GM12878 (cell line): Measurements from ENCODE around the gene CHRM1. TPM values are rescaled to one million over a fixed set of nuclear protein-coding genes. Genes with fewer than 3 reads are reported as not detected.
A peak's percentile ranks its signal among the peaks of the same experiment; 100 is the strongest.

Experiments
- ATAC-seq: fragments of 200-7000 bp; cut with Tn5 transposase; 3 replicates; pipeline ENCODE4 v1.9.1; 2020; ENCODE audit warnings: mild to moderate bottlenecking, moderate library complexity
- Bru-seq: library from RNA; stranded (reverse); fragments of 400-500 nt; gene quantifications from one replicate; lab custom pipeline; 2021; lab: Mats Ljungman, UMichigan
- BruChase-seq, 2 experiments: library from RNA; stranded (reverse); fragments of 400-500 nt; gene quantifications; one replicate each; lab custom pipeline; 2021; lab: Mats Ljungman, UMichigan
- BruUV-seq: library from RNA; stranded (reverse); fragments of 400-500 nt; replicated peaks from 2 replicates; lab custom pipeline; 2021; lab: Mats Ljungman, UMichigan
- CTCF ChIA-PET: fragments of 300-600 bp; sonication (Branson Sonifier 250); formaldehyde crosslinking; extraction: SDS; loops from one replicate; lab custom pipeline; 2021; ENCODE audit warnings: inconsistent platforms; lab: Yijun Ruan, JAX
- POLR2A ChIA-PET: fragments of 350-600 bp; formaldehyde crosslinking; extraction: SDS; loops from one replicate; lab custom pipeline; 2021; ENCODE audit warnings: inconsistent platforms; lab: Charles Lee
- RAD21 ChIA-PET: fragments of 300-600 bp; sonication (Branson Sonifier 250); formaldehyde crosslinking; loops from one replicate; lab custom pipeline; 2023; ENCODE audit warnings: antibody characterized with exemption; ENCODE audit not compliant: unreplicated experiment; lab: Charles Lee
- SMC1A ChIA-PET: fragments of 300-600 bp; sonication (Branson Sonifier 250); formaldehyde crosslinking; loops from one replicate; lab custom pipeline; 2023; ENCODE audit not compliant: unreplicated experiment, uncharacterized antibody; lab: Charles Lee
- DNase-seq: peaks from one replicate; pipeline ENCODE4 v3.0.0-alpha.2; 2011; ENCODE audit warnings: low read depth, low spot score
- FAIRE-seq: peaks from 3 replicates; lab custom pipeline; 2011; peaks lifted over from hg19 to GRCh38; lab: Jason Lieb, UNC
- H2AFZ ChIP-seq: 2 replicates; pipeline ENCODE4 v1.6.0; 2011; ENCODE audit warnings: low read depth, low read length, control low read depth; ENCODE audit not compliant: control insufficient read depth
- H3K27ac ChIP-seq: 2 replicates; pipeline ENCODE4 v1.5.1; 2011; ENCODE audit warnings: control low read depth; ENCODE audit not compliant: control insufficient read depth, insufficient read depth
- H3K27me3 ChIP-seq, 2 experiments: replicated peaks in 1 of 2; 2 replicates each; pipeline versions ENCODE4 v1.6.0 to v1.6.1; 2011; ENCODE audit warnings: low read length in 1 of 2; ENCODE audit not compliant: control insufficient read depth in 2 of 2, insufficient read depth in 2 of 2
- H3K36me3 ChIP-seq, 2 experiments: 2 replicates each; pipeline ENCODE4 v1.5.1; 2011; ENCODE audit warnings: low read length in 1 of 2; ENCODE audit not compliant: control insufficient read depth in 2 of 2, insufficient read depth in 2 of 2
- H3K4me1 ChIP-seq: 2 replicates; pipeline ENCODE4 v1.6.1; 2011; ENCODE audit warnings: mild to moderate bottlenecking, low read length, moderate library complexity, mixed read lengths; ENCODE audit not compliant: control insufficient read depth, insufficient read depth
- H3K4me2 ChIP-seq: 2 replicates; pipeline ENCODE4 v1.6.0; 2011; ENCODE audit warnings: control low read depth; ENCODE audit not compliant: control insufficient read depth, insufficient read depth
- H3K4me3 ChIP-seq: fragments of 200-600 bp; sonication (generic); 2 replicates; pipeline ENCODE4 v1.5.1; 2016
- H3K79me2 ChIP-seq: 2 replicates; pipeline ENCODE4 v1.6.0; 2011; ENCODE audit warnings: low read length; ENCODE audit not compliant: control insufficient read depth, insufficient read depth
- H3K9ac ChIP-seq: 2 replicates; pipeline ENCODE4 v1.8.0; 2011; ENCODE audit warnings: low read length, control low read depth, mixed read lengths; ENCODE audit not compliant: control insufficient read depth, insufficient read depth
- H3K9me3 ChIP-seq: replicated peaks from 3 replicates; pipeline ENCODE4 v1.5.1; 2011; ENCODE audit warnings: mild to moderate bottlenecking, low read length; ENCODE audit not compliant: control insufficient read depth, insufficient read depth
- H4K20me1 ChIP-seq: 2 replicates; pipeline ENCODE4 v1.6.0; 2011; ENCODE audit not compliant: control insufficient read depth, insufficient read depth
- ASH2L ChIP-seq: fragments of 300-600, 200-600 bp; sonication (generic); IDR thresholded peaks from 2 replicates; pipeline ENCODE4 v1.6.1; 2017; ENCODE audit warnings: low read depth, mild to moderate bottlenecking, borderline replicate concordance
- ETV6 ChIP-seq, 2 experiments: fragments of 450-650 bp in 1 of 2; IDR thresholded peaks in 1 of 2; conservative IDR thresholded peaks in 1 of 2; 2 replicates each; pipeline ENCODE4 v1.6.1; 2014; ENCODE audit warnings: antibody characterized with exemption in 1 of 2, borderline replicate concordance in 1 of 2, low read depth in 1 of 2, mild to moderate bottlenecking in 1 of 2, moderate library complexity in 1 of 2
- NBN ChIP-seq: fragments of 450-650 bp; IDR thresholded peaks from 2 replicates; pipeline ENCODE4 v1.6.1; 2016
- PML ChIP-seq: IDR thresholded peaks from 2 replicates; pipeline ENCODE4 v1.6.1; 2012; ENCODE audit warnings: low read length, inconsistent platforms
- RUNX3 ChIP-seq: IDR thresholded peaks from 2 replicates; pipeline ENCODE4 v1.6.1; 2012; ENCODE audit warnings: low read length, inconsistent platforms
- SKIL ChIP-seq: fragments of 450-650 bp; IDR thresholded peaks from 2 replicates; pipeline ENCODE4 v1.6.1; 2017; ENCODE audit warnings: mild to moderate bottlenecking, low read depth, inconsistent platforms; ENCODE audit not compliant: poor library complexity, severe bottlenecking
- ZNF274 ChIP-seq: IDR thresholded peaks from one replicate; pipeline ENCODE4 v1.8.0; 2011; ENCODE audit not compliant: insufficient read length, insufficient read depth
- WGBS: methylation state at CpG from one replicate; pipeline ENCODE4 v1.1.6; 2016; ENCODE audit warnings: low lambda C conversion rate; ENCODE audit not compliant: insufficient replicate concordance, insufficient coverage; ENCODE audit errors: missing lambda C conversion rate; 5-methylcytosine and 5-hydroxymethylcytosine counted together
- in situ Hi-C: fragments of 300-500 bp; cut with MboI; formaldehyde crosslinking; loops from 9 replicates; pipeline ENCODE4 v1.14.3; 2018; ENCODE audit warnings: mixed read lengths
- intact Hi-C: fragments of 100-400 bp; cut with micrococcal nuclease; formaldehyde crosslinking; loops from one replicate; pipeline ENCODE4 v1.14.2; 2022; ENCODE audit not compliant: unreplicated experiment
- long read RNA-seq, 2 experiments: library from polyadenylated mRNA; unstranded; transcript quantifications; one replicate each; pipeline ENCODE4 v2.0.0, GENCODE V29; 2019 to 2020
- polyA minus RNA-seq, 3 experiments: library from RNA; depleted of rRNA, polyadenylated mRNA; stranded (reverse); fragments of >200 nt; gene quantifications; 2 replicates each; pipeline ENCODE4 v1.2.3, GENCODE V29; 2011
- polyA plus RNA-seq, 11 experiments: library from polyadenylated mRNA; depleted of rRNA in 4 of 11; unstranded in 6 of 11; stranded (reverse) in 5 of 11; fragments of >200 nt; fragmentation: Nextera tagmentation in 4 of 11; fragmentation: Illumina TruSeq in 1 of 11; extraction: Ambion mirVana in 4 of 11; extraction: Trizol in 1 of 11; gene quantifications; 1 replicate in 1 of 11; 2 replicates in 10 of 11; pipeline versions ENCODE4 v1.2.1 to v1.2.3, GENCODE V29; 2011 to 2016; ENCODE audit warnings: inconsistent platforms in 2 of 11, missing spikeins in 2 of 11, low read depth in 1 of 11
- total RNA-seq, 4 experiments: library from RNA; depleted of rRNA in 3 of 4; stranded (reverse); fragments of >200 nt in 3 of 4; fragmentation: Illumina TruSeq in 1 of 4; extraction: Trizol in 1 of 4; gene quantifications; 2 replicates each; pipeline versions ENCODE4 v1.2.1 to v1.2.3, GENCODE V29; 2013 to 2021

The CHRM1 gene
- not detected in 2 replicates for total RNA-seq (2013; cell fraction: nucleolus; rRNA removed)
- not detected in 2 replicates for total RNA-seq (2014; rRNA removed)
- total RNA-seq (2014; rRNA removed; fragmentation: Illumina TruSeq; extraction: Trizol): not detected in 2 replicates
- total RNA-seq (2021): not detected in 2 replicates
- polyA plus RNA-seq (2011; ENCODE audit: low read depth): not detected
- not detected in 2 replicates for polyA plus RNA-seq (2011; rRNA removed)
- not detected in 2 replicates for polyA plus RNA-seq (2011; cell fraction: cytosol; rRNA removed)
- polyA plus RNA-seq (2011; cell fraction: nucleus; rRNA removed): not detected in 2 replicates
- not detected in 2 replicates for polyA plus RNA-seq (2012)
- polyA plus RNA-seq (2014; fragmentation: Illumina TruSeq; extraction: Trizol): not detected in 2 replicates
- polyA plus RNA-seq (2014; fragmentation: Nextera tagmentation; extraction: Ambion mirVana): not detected
- not detected in 2 replicates for polyA plus RNA-seq (2014; rRNA removed)
- polyA plus RNA-seq (2016; fragmentation: Nextera tagmentation; extraction: Ambion mirVana): not detected
- polyA minus RNA-seq (2011; rRNA and poly(A)+ RNA removed): not detected in 2 replicates
- not detected in 2 replicates for polyA minus RNA-seq (2011; cell fraction: cytosol; rRNA and poly(A)+ RNA removed)
- not detected in 2 replicates for polyA minus RNA-seq (2011; cell fraction: nucleus; rRNA and poly(A)+ RNA removed)
- percentile 10 among the genes with signal in this experiment for Bru-seq, nascent RNA
- BruChase-seq, experiment 1, labeled RNA remaining after a 6-hour chase: percentile 7 among the genes with signal in this experiment
- not detected for BruChase-seq, experiment 2, labeled RNA remaining after a 2-hour chase
- long read RNA-seq, experiment 1: 0 reads
- long read RNA-seq, experiment 2: 0 reads

GRCh38 chr11:62921201-62921572 is at the start of gene CHRM1:
Gene CHRM1 (minus strand): TSS chr11:62921363. CDS start chr11:62911100, 10,263 bp downstream.
- Histone ChIP-seq H3K9ac (no peak within 1 kb of the TSS), H3K9me3 (no peaks in the 10 kb centered on the region), H2AFZ (no peak within 1 kb of the TSS), H3K4me1 (peaks cover 19% of the 10 kb centered on the region), H3K27ac (no peak within 1 kb of the TSS), H3K79me2 (no peaks in the 10 kb centered on the region), H4K20me1 (no peaks in the 10 kb centered on the region), H3K27me3 (peaks cover 8 to 17% of the 10 kb centered on the region in 2 experiments), H3K4me2 (no peak within 1 kb of the TSS), H3K4me3 (no peak within 1 kb of the TSS), H3K36me3 (no peaks in the 10 kb centered on the region)
- ChIA-PET CTCF (interaction anchor here (7.1 kb wide), 1 partner anchor 15 kb away, joined by 45 read pairs; no protein-coding TSS in a partner anchor), RAD21 (no interaction called here), SMC1A (no interaction called here), POLR2A (no interaction called here)
- BruUV-seq: no TSS peak
- in situ Hi-C loops (no loop called here), intact Hi-C loops (no loop called here)
- DNase-seq (no peak), FAIRE-seq (no peak), ATAC-seq (no peak)
- 31% methylated on average over 7 of the region's 9 CpGs for WGBS
- TF ChIP-seq ETV6 (conservative IDR thresholded peaks at IDR 0.05 in 1 of 2, IDR thresholded peaks at IDR 0.05 in 1 of 2; ENCODE audit: borderline replicate concordance in 1 of 2, low read depth in 1 of 2) (no peak), PML (no peak), ZNF274 (no peak), ASH2L (no peak), RUNX3 (no peak), SKIL (no peak), NBN (no peak)
